Mesothelial cell of epicardium (in vitro differentiated cells): ENCODE measurements around the gene PAM. TPM values are rescaled to one million over a fixed set of nuclear protein-coding genes. Genes with fewer than 3 reads are reported as not detected.
"Not testable (repeated sequence)": the region's sequence is repeated elsewhere in the genome, so short reads cannot be mapped to it uniquely, and the experiment has no call there.

Experiments
- DNase-seq, 2 experiments: peaks; one replicate each; pipeline ENCODE4 v3.0.0; 2021; ENCODE audit warnings: low spot score in 2 of 2; ENCODE audit not compliant: unreplicated experiment in 2 of 2
- H3K27ac Mint-ChIP-seq: 2 replicates; pipeline ENCODE4 v1.8.0; 2021; ENCODE audit warnings: mixed read lengths
- H3K27me3 Mint-ChIP-seq: 2 replicates; pipeline ENCODE4 v1.8.0; 2021; ENCODE audit warnings: low read depth, mixed read lengths
- H3K36me3 Mint-ChIP-seq: 2 replicates; pipeline ENCODE4 v1.8.0; 2021; ENCODE audit warnings: mixed read lengths
- H3K4me1 Mint-ChIP-seq: 2 replicates; pipeline ENCODE4 v1.8.0; 2021; ENCODE audit warnings: mixed read lengths
- H3K4me3 Mint-ChIP-seq: 2 replicates; pipeline ENCODE4 v1.8.0; 2021; ENCODE audit warnings: mild to moderate bottlenecking, moderate library complexity, mixed read lengths
- H3K9me3 Mint-ChIP-seq: 2 replicates; pipeline ENCODE4 v1.8.0; 2021; ENCODE audit warnings: mixed read lengths
- CTCF ChIP-seq: fragments of 200-600 bp; sonication (generic); IDR thresholded peaks from one replicate; pipeline ENCODE4 v1.5.0; 2021; ENCODE audit warnings: antibody characterized with exemption; ENCODE audit not compliant: unreplicated experiment
- total RNA-seq: library from RNA; stranded (reverse); gene quantifications from 3 replicates; pipeline ENCODE4 v1.2.1, GENCODE V29; 2021

PAM gene
- total RNA-seq, 1 donor from 2014 or later: 94.3 TPM

DNA sequence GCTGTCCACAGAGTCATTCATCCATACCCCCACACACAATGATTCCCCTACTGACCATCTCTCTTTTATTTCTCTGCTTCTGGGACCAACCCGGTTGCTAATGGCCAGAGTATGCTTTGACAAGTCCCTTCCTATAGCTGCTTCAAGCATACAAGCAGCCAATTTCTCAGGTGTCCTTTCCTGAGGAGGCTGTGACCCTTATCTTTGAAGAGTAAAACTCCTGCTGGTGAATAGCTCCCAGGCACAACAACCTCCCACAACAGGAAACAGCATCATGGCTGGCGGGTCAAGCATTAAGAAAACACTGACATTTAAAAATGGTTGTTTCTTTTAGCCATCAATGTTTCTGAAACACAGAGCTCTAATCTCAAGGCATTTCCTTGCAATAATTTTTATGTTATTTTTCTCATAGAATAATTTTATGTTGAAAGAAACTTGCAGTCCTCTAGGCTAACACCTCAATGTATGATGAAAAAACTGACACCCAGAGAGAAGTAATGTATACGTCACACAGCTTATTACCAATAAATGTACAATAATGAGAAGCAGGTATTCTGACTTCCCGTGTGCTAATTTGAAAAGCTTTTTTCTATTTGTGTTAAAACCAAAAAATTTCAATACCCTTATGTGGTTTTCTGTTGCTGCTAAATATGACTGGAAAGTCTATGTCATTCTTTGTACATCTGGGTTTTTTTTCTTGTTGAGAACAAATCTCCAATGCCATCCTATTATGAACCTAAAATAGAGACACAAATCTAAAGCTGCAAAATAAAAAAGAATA, 7.5 kb upstream of the PAM start:
- no peak overlapping the region for H3K27ac Mint-ChIP-seq
- no peaks in the 10 kb centered on the region for H3K9me3 Mint-ChIP-seq
- H3K27me3 Mint-ChIP-seq: no peaks in the 10 kb centered on the region
- TF ChIP-seq CTCF: no peak
- DNase-seq: no peak
- H3K36me3 Mint-ChIP-seq: no peaks in the 10 kb centered on the region
- no peak overlapping the region for H3K4me3 Mint-ChIP-seq
- H3K4me1 Mint-ChIP-seq: peaks cover 21% of the 10 kb centered on the region

DNA sequence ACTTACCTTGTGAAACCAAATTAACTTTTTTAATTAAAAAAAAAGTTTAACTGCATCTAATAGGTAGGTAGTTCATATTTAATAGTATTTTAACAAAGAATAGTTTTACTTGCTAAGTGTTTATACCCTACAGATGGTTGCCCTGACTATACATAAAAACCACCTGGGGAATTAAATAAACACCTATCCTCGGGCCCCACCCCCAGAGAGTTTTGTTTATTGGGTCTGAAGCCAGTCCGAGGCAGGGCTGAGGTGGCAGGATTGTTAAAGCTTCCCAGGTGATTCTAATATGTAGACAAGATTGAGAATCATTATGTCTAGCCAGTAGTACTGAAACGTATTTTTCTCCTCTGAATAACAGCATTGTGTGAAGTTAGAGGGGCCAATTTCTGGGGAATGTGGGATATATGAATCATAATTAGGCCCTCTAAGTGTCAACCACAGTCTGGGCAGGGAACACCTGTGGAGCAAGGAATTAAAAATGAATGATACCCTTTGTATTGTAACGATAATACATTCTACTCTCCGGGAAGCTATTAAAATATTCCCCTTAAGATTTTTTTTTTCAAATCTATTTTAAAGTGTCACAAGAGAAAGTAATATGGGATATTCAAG, 5.6 kb upstream of the PAM start:
- no peak for DNase-seq
- Mint-ChIP-seq H3K4me3 (no peak overlapping the region), H3K27ac (peak overlapping the region; percentile 27), H3K4me1 (peaks cover 28% of the 10 kb centered on the region), H3K9me3 (no peaks in the 10 kb centered on the region), H3K36me3 (no peaks in the 10 kb centered on the region), H3K27me3 (peaks cover 16% of the 10 kb centered on the region)
- no peak for TF ChIP-seq CTCF

GRCh38 chr5:102750151-102750834, 4.8 kb upstream of the PAM start:
- no peak overlapping the region for H3K4me3 Mint-ChIP-seq
- DNase-seq: no peak
- peaks cover 30% of the 10 kb centered on the region for H3K4me1 Mint-ChIP-seq
- TF ChIP-seq CTCF: no peak
- H3K27ac Mint-ChIP-seq: no peak overlapping the region
- H3K27me3 Mint-ChIP-seq: peaks cover 18% of the 10 kb centered on the region
- H3K36me3 Mint-ChIP-seq: no peaks in the 10 kb centered on the region
- H3K9me3 Mint-ChIP-seq: no peaks in the 10 kb centered on the region

GRCh38 chr5:102751903-102752376, 3.2 kb upstream of the PAM start:
- not testable (repeated sequence) for DNase-seq, H3K9me3 Mint-ChIP-seq, H3K4me3 Mint-ChIP-seq, H3K27ac Mint-ChIP-seq, H3K36me3 Mint-ChIP-seq
- H3K4me1 Mint-ChIP-seq: peaks cover 39% of the 10 kb centered on the region
- H3K27me3 Mint-ChIP-seq: peaks cover 18% of the 10 kb centered on the region

GRCh38 chr5:102753889-102754766, 977 bp upstream of the PAM start:
- no peaks in the 10 kb centered on the region for H3K36me3 Mint-ChIP-seq
- TF ChIP-seq CTCF: no peak
- no peaks in the 10 kb centered on the region for H3K9me3 Mint-ChIP-seq
- peaks cover 34% of the 10 kb centered on the region for H3K4me1 Mint-ChIP-seq
- peak overlapping the region; percentile 81 for H3K4me3 Mint-ChIP-seq
- no peak for DNase-seq
- H3K27ac Mint-ChIP-seq: peak overlapping the region; percentile 62
- peaks cover 18% of the 10 kb centered on the region for H3K27me3 Mint-ChIP-seq
